ENCODE results near the gene F13A1. TPM values are rescaled to one million over a fixed set of nuclear protein-coding genes. Genes with fewer than 3 reads are reported as not detected.

F13A1 gene
- total RNA-seq, 1 donor from 2014 or later: 58.4 TPM

- no peak overlapping the region for H3K4me3 ChIP-seq
- H3K27ac ChIP-seq: no peak overlapping the region
- H3K9me3 ChIP-seq: no peaks in the 10 kb centered on the region
These were observed 41.8 kb upstream of the F13A1 start for GRCh38 chr6:6362056-6362840.

GRCh38 chr6:6357530-6357929 lies 37.1 kb upstream of the F13A1 start:
- H3K4me3 ChIP-seq: no peak overlapping the region
- DNase-seq (ENCODE audit: extremely low spot score in 2 of 2): no peak
- intact Hi-C loops (cut with DNase I): no loop called here
- H3K27me3 ChIP-seq: no peaks in the 10 kb centered on the region
- H3K36me3 ChIP-seq: no peaks in the 10 kb centered on the region
- H3K9me3 ChIP-seq: no peaks in the 10 kb centered on the region
- no peaks in the 10 kb centered on the region for H3K4me1 ChIP-seq
- TF ChIP-seq POLR2AphosphoS5 (IDR thresholded peaks at IDR 0.05; ENCODE audit: insufficient read depth in 1 of 2, low read depth in 1 of 2): no peak
- no peak for TF ChIP-seq POLR2A (IDR thresholded peaks at IDR 0.05)
- TF ChIP-seq CTCF (IDR thresholded peaks at IDR 0.05): no peak
- H3K27ac ChIP-seq: no peak overlapping the region

More at GRCh38 chr6:6362056-6362840, 41.8 kb upstream of the F13A1 start:
- Histone ChIP-seq H3K27me3 (no peaks in the 10 kb centered on the region), H3K4me1 (no peaks in the 10 kb centered on the region), H3K36me3 (no peaks in the 10 kb centered on the region)
- intact Hi-C loops (cut with DNase I): no loop called here
- no peak for DNase-seq (ENCODE audit: extremely low spot score in 2 of 2)
- no peak for TF ChIP-seq POLR2AphosphoS5 (IDR thresholded peaks at IDR 0.05; ENCODE audit: insufficient read depth in 1 of 2, low read depth in 1 of 2)
- no peak for TF ChIP-seq POLR2A (IDR thresholded peaks at IDR 0.05)
- no peak for TF ChIP-seq CTCF (IDR thresholded peaks at IDR 0.05)

- Histone ChIP-seq H3K9me3 (no peaks in the 10 kb centered on the region), H3K36me3 (no peaks in the 10 kb centered on the region), H3K27ac (no peak overlapping the region), H3K27me3 (no peaks in the 10 kb centered on the region), H3K4me1 (no peaks in the 10 kb centered on the region), H3K4me3 (no peak overlapping the region)
- DNase-seq (ENCODE audit: extremely low spot score in 2 of 2): no peak
- TF ChIP-seq CTCF (IDR thresholded peaks at IDR 0.05) (no peak), POLR2A (IDR thresholded peaks at IDR 0.05) (no peak), POLR2AphosphoS5 (IDR thresholded peaks at IDR 0.05; ENCODE audit: insufficient read depth in 1 of 2, low read depth in 1 of 2) (no peak)
- intact Hi-C loops (cut with DNase I): no loop called here
These were observed 36.6 kb upstream of the F13A1 start for GRCh38 chr6:6357032-6357431.

GRCh38 chr6:6352772-6353171 lies 32.3 kb upstream of the F13A1 start:
- H3K36me3 ChIP-seq: no peaks in the 10 kb centered on the region
- no peak for DNase-seq (ENCODE audit: extremely low spot score in 2 of 2)
- H3K27ac ChIP-seq: no peak overlapping the region
- TF ChIP-seq POLR2A (IDR thresholded peaks at IDR 0.05): no peak
- no peak for TF ChIP-seq CTCF (IDR thresholded peaks at IDR 0.05)
- no peak for TF ChIP-seq POLR2AphosphoS5 (IDR thresholded peaks at IDR 0.05; ENCODE audit: insufficient read depth in 1 of 2, low read depth in 1 of 2)
- no peaks in the 10 kb centered on the region for H3K9me3 ChIP-seq
- no peak overlapping the region for H3K4me3 ChIP-seq
- intact Hi-C loops (cut with DNase I): no loop called here
- H3K27me3 ChIP-seq: no peaks in the 10 kb centered on the region
- H3K4me1 ChIP-seq: no peaks in the 10 kb centered on the region

- intact Hi-C loops (cut with DNase I): no loop called here
- no peak overlapping the region for H3K27ac ChIP-seq
- no peak for DNase-seq (ENCODE audit: extremely low spot score in 2 of 2)
- no peaks in the 10 kb centered on the region for H3K4me1 ChIP-seq
- TF ChIP-seq CTCF (IDR thresholded peaks at IDR 0.05): no peak
- no peak for TF ChIP-seq POLR2AphosphoS5 (IDR thresholded peaks at IDR 0.05; ENCODE audit: insufficient read depth in 1 of 2, low read depth in 1 of 2)
- TF ChIP-seq POLR2A (IDR thresholded peaks at IDR 0.05): no peak
- no peak overlapping the region for H3K4me3 ChIP-seq
- H3K9me3 ChIP-seq: no peaks in the 10 kb centered on the region
- H3K27me3 ChIP-seq: no peaks in the 10 kb centered on the region
- H3K36me3 ChIP-seq: no peaks in the 10 kb centered on the region
These were observed 31.1 kb upstream of the F13A1 start for GRCh38 chr6:6351511-6352025.

Measured in vagina (tissue), 2 donors.